Neural cell (in vitro differentiated cells): ENCODE measurements around the gene OR1L1. TPM values are rescaled to one million over a fixed set of nuclear protein-coding genes. Genes with fewer than 3 reads are reported as not detected.

Experiments used
- H2AFZ ChIP-seq: fragments of 200-600, 300-800 bp; sonication (generic), shearing (Covaris generic); 2 replicates; pipeline ENCODE4 v1.6.0; 2014; ENCODE audit warnings: low read depth, mild to moderate bottlenecking, antibody characterized with exemption, low read length, moderate library complexity
- H3F3A ChIP-seq: fragments of 200-600 bp; shearing (Covaris generic); 2 replicates; pipeline ENCODE4 v1.6.1; 2016; ENCODE audit warnings: mild to moderate bottlenecking, moderate library complexity, mixed read lengths, antibody characterized with exemption, low read length; ENCODE audit not compliant: insufficient read depth, poor library complexity, severe bottlenecking
- H3K27ac ChIP-seq: fragments of 200-600, 300-800 bp; sonication (generic), shearing (Covaris generic); 2 replicates; pipeline ENCODE4 v1.5.1; 2014; ENCODE audit warnings: mild to moderate bottlenecking, low read length, moderate library complexity
- H3K27me3 ChIP-seq: fragments of 300-800, 200-600 bp; sonication (generic), shearing (Covaris generic); 2 replicates; pipeline ENCODE4 v1.6.0; 2014; ENCODE audit warnings: mild to moderate bottlenecking, low read depth, low read length, moderate library complexity; ENCODE audit not compliant: insufficient read depth
- H3K36me3 ChIP-seq: fragments of 300-800, 200-600 bp; sonication (generic), shearing (Covaris generic); 2 replicates; pipeline ENCODE4 v1.5.1; 2014; ENCODE audit warnings: mild to moderate bottlenecking, antibody characterized with exemption, low read length, moderate library complexity; ENCODE audit not compliant: insufficient read depth
- H3K4me2 ChIP-seq: fragments of 300-800, 200-600 bp; sonication (generic), shearing (Covaris generic); 2 replicates; pipeline ENCODE4 v1.6.0; 2014; ENCODE audit warnings: mild to moderate bottlenecking, low read length
- H3K4me3 ChIP-seq: fragments of 300-800, 200-600 bp; sonication (generic), shearing (Covaris generic); 2 replicates; pipeline ENCODE4 v1.5.1; 2014; ENCODE audit warnings: mild to moderate bottlenecking, low read length, moderate library complexity
- H3K79me2 ChIP-seq: fragments of 200-600 bp; shearing (Covaris generic); replicated peaks from 2 replicates; pipeline ENCODE4 v1.6.0; 2014; ENCODE audit warnings: mild to moderate bottlenecking, low read length, moderate library complexity; ENCODE audit not compliant: insufficient read depth
- H3K9ac ChIP-seq: fragments of 300-800, 200-600 bp; sonication (generic), shearing (Covaris generic); 2 replicates; pipeline ENCODE4 v1.6.1; 2016; ENCODE audit warnings: mild to moderate bottlenecking, low read length, mixed read lengths
- H3K9me2 ChIP-seq: fragments of 200-600 bp; shearing (Covaris generic); 2 replicates; pipeline ENCODE4 v1.6.1; 2016; ENCODE audit warnings: mild to moderate bottlenecking, low read length, mixed read lengths; ENCODE audit not compliant: insufficient read depth
- H3K9me3 ChIP-seq: fragments of 200-600, 300-800 bp; sonication (generic), shearing (Covaris generic); 2 replicates; pipeline ENCODE4 v1.6.1; 2016; ENCODE audit warnings: mild to moderate bottlenecking, mixed run types, low read length, moderate library complexity, mixed read lengths
- H4K20me1 ChIP-seq: fragments of 200-600 bp; shearing (Covaris generic); 2 replicates; pipeline ENCODE4 v1.6.1; 2016; ENCODE audit warnings: mild to moderate bottlenecking, mixed run types; ENCODE audit not compliant: insufficient read depth
- EP300 ChIP-seq: fragments of 450-650 bp; conservative IDR thresholded peaks from 2 replicates; pipeline ENCODE4 v1.6.1; 2014; ENCODE audit warnings: antibody characterized with exemption, mild to moderate bottlenecking, moderate library complexity; ENCODE audit not compliant: poor library complexity, severe bottlenecking
- EZH2 ChIP-seq: fragments of 200-600, 300-800 bp; shearing (Covaris generic), sonication (generic); IDR thresholded peaks from 2 replicates; pipeline ENCODE4 v1.6.1; 2014; ENCODE audit warnings: antibody characterized with exemption, low read length, borderline replicate concordance, mild to moderate bottlenecking; ENCODE audit not compliant: insufficient read depth, poor library complexity, severe bottlenecking
- MXI1 ChIP-seq: fragments of 450-650 bp; conservative IDR thresholded peaks from 2 replicates; pipeline ENCODE4 v1.6.1; 2014; ENCODE audit warnings: antibody characterized with exemption, mild to moderate bottlenecking; ENCODE audit not compliant: poor library complexity, severe bottlenecking
- POLR2AphosphoS5 ChIP-seq: IDR thresholded peaks from 2 replicates; pipeline ENCODE4 v1.6.1; 2012
- RAD21 ChIP-seq: fragments of 450-650 bp; conservative IDR thresholded peaks from 2 replicates; pipeline ENCODE4 v1.6.1; 2014; ENCODE audit warnings: antibody characterized with exemption, mild to moderate bottlenecking, moderate library complexity
- SMC3 ChIP-seq: fragments of 450-650 bp; conservative IDR thresholded peaks from 2 replicates; pipeline ENCODE4 v1.6.1; 2014; ENCODE audit warnings: antibody characterized with exemption, mild to moderate bottlenecking, moderate library complexity; ENCODE audit not compliant: poor library complexity
- TAF1 ChIP-seq: IDR thresholded peaks from 2 replicates; pipeline ENCODE4 v1.6.1; 2012; ENCODE audit warnings: low read depth
- polyA plus RNA-seq: library from polyadenylated mRNA; depleted of rRNA; stranded (reverse); fragments of >200 nt; gene quantifications from 2 replicates; pipeline ENCODE4 v1.2.3, GENCODE V29; 2014
- TF ChIP-seq, protein P1 (sequence below): fragments of 450-650 bp; IDR thresholded peaks from 2 replicates; pipeline ENCODE4 v1.5.1; 2014; ENCODE audit warnings: antibody characterized with exemption, mild to moderate bottlenecking, moderate library complexity; ENCODE audit not compliant: poor library complexity, severe bottlenecking
- TF ChIP-seq, protein P2 (sequence below): IDR thresholded peaks from 2 replicates; pipeline ENCODE4 v1.6.1; 2012; ENCODE audit warnings: borderline replicate concordance

Gene OR1L1
- polyA plus RNA-seq, 1 donor from 2014 or later = not detected

- Histone ChIP-seq H3K9me2 (no peaks in the 10 kb centered on the region), H3K9me3 (no peaks in the 10 kb centered on the region), H3K27ac (no peak overlapping the region), H4K20me1 (no peaks in the 10 kb centered on the region), H3K9ac (no peak overlapping the region), H3K4me3 (no peak overlapping the region), H3K79me2 (no peaks in the 10 kb centered on the region), H3K36me3 (no peaks in the 10 kb centered on the region), H3K4me2 (no peak overlapping the region), H2AFZ (no peak overlapping the region), H3F3A (no peaks in the 10 kb centered on the region), H3K27me3 (no peaks in the 10 kb centered on the region)
- TF ChIP-seq TAF1 = no peak
- no peak for TF ChIP-seq RAD21
- no peak for TF ChIP-seq EP300
- no peak for TF ChIP-seq POLR2AphosphoS5
- no peak for TF ChIP-seq MXI1
- TF ChIP-seq SMC3 = no peak
- TF ChIP-seq, protein P1, sequence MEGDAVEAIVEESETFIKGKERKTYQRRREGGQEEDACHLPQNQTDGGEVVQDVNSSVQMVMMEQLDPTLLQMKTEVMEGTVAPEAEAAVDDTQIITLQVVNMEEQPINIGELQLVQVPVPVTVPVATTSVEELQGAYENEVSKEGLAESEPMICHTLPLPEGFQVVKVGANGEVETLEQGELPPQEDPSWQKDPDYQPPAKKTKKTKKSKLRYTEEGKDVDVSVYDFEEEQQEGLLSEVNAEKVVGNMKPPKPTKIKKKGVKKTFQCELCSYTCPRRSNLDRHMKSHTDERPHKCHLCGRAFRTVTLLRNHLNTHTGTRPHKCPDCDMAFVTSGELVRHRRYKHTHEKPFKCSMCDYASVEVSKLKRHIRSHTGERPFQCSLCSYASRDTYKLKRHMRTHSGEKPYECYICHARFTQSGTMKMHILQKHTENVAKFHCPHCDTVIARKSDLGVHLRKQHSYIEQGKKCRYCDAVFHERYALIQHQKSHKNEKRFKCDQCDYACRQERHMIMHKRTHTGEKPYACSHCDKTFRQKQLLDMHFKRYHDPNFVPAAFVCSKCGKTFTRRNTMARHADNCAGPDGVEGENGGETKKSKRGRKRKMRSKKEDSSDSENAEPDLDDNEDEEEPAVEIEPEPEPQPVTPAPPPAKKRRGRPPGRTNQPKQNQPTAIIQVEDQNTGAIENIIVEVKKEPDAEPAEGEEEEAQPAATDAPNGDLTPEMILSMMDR = no peak
- TF ChIP-seq, protein P2, sequence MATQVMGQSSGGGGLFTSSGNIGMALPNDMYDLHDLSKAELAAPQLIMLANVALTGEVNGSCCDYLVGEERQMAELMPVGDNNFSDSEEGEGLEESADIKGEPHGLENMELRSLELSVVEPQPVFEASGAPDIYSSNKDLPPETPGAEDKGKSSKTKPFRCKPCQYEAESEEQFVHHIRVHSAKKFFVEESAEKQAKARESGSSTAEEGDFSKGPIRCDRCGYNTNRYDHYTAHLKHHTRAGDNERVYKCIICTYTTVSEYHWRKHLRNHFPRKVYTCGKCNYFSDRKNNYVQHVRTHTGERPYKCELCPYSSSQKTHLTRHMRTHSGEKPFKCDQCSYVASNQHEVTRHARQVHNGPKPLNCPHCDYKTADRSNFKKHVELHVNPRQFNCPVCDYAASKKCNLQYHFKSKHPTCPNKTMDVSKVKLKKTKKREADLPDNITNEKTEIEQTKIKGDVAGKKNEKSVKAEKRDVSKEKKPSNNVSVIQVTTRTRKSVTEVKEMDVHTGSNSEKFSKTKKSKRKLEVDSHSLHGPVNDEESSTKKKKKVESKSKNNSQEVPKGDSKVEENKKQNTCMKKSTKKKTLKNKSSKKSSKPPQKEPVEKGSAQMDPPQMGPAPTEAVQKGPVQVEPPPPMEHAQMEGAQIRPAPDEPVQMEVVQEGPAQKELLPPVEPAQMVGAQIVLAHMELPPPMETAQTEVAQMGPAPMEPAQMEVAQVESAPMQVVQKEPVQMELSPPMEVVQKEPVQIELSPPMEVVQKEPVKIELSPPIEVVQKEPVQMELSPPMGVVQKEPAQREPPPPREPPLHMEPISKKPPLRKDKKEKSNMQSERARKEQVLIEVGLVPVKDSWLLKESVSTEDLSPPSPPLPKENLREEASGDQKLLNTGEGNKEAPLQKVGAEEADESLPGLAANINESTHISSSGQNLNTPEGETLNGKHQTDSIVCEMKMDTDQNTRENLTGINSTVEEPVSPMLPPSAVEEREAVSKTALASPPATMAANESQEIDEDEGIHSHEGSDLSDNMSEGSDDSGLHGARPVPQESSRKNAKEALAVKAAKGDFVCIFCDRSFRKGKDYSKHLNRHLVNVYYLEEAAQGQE = no peak
- no peak for TF ChIP-seq EZH2
Measured at GRCh38 chr9:122672481-122672880, 11.0 kb downstream of the OR1L1 start.

- Histone ChIP-seq H3K4me3 (no peak overlapping the region), H3K4me2 (no peak overlapping the region), H3F3A (no peaks in the 10 kb centered on the region), H3K9me2 (no peaks in the 10 kb centered on the region), H3K27me3 (no peaks in the 10 kb centered on the region), H2AFZ (no peak overlapping the region), H4K20me1 (no peaks in the 10 kb centered on the region), H3K27ac (no peak overlapping the region), H3K79me2 (no peaks in the 10 kb centered on the region), H3K9ac (no peak overlapping the region), H3K9me3 (peaks cover 6% of the 10 kb centered on the region), H3K36me3 (no peaks in the 10 kb centered on the region)
- no peak for TF ChIP-seq MXI1
- TF ChIP-seq, protein P1 = no peak
- no peak for TF ChIP-seq POLR2AphosphoS5
- no peak for TF ChIP-seq TAF1
- no peak for TF ChIP-seq EZH2
- TF ChIP-seq EP300 = no peak
- TF ChIP-seq SMC3 = no peak
- TF ChIP-seq, protein P2 = no peak
- TF ChIP-seq RAD21 = no peak
Measured at GRCh38 chr9:122684851-122685250, 23.3 kb downstream of the OR1L1 start.
